HG02588 (cell line): ENCODE measurements around the gene ESRRG.

Experiments
- ATAC-seq: cut with Tn5 transposase; IDR thresholded peaks from one replicate; pipeline ENCODE4 v1.9.1; 2021; ENCODE audit warnings: mild to moderate bottlenecking, moderate library complexity; ENCODE audit not compliant: unreplicated experiment

The ESRRG gene

DNA sequence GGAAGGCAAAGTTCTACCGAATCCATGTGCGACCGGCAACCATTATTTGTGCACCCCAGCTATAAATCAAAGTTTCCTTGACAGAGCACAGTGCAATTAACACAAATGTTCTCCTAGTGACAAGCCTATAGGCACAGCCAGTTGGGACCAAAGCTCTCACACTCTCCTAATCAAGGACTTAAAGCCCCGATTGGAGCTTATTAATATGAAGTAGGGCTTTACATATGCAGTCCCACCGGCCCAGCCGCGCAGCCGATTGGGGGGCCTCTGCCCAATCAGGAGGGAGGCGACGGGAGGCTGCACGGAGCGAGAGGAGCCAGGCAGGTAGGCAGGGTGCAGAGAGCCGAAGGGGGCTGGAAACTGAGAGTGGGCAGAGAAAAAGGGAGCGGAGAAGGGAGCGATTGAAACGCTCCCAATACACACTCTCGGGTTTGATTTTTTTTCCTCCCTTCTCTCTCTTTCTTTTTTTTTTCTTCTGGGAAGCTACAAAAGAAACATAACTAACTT is at the start of gene ESRRG:
TSS of gene ESRRG (minus strand) at position 156 of the 507 bp plus-strand sequence. CDS start at position 26, 130 bp downstream.
- no peak for ATAC-seq

GRCh38 chr1:216771922-216772321 is 48.7 kb upstream of the ESRRG start:
- no peak for ATAC-seq

DNA sequence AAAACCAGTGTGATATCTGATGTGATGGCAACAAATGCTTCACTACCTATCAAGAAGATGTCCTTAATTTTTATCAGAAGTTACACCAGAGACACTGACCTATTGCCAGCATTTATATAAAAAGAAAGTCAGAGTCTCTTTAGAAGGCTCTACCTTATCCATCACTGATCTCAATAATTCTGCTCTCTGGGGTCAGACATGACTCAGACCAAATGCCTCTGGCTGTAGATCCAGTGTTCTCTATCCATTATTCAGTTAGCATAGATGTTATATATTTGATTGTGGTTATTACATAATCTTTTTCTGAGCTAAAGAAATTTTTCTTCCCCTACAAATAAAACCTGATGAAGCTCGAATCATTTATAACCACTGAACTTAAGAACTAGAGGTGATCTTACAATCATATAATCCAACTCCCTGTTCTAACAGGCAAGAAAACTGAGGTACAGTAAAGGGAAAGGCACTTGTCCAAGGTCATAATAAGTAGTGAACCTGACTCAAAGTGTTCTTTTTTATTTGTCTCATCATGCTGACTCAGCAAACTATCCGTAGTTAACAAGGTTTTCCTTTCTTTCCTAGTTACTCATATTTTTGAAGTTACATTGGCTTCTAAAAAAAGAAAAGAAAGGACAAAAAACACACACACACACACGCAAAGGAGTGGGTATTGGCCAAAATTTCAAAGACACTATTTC is 43.6 kb upstream of the ESRRG start:
- no peak for ATAC-seq

DNA sequence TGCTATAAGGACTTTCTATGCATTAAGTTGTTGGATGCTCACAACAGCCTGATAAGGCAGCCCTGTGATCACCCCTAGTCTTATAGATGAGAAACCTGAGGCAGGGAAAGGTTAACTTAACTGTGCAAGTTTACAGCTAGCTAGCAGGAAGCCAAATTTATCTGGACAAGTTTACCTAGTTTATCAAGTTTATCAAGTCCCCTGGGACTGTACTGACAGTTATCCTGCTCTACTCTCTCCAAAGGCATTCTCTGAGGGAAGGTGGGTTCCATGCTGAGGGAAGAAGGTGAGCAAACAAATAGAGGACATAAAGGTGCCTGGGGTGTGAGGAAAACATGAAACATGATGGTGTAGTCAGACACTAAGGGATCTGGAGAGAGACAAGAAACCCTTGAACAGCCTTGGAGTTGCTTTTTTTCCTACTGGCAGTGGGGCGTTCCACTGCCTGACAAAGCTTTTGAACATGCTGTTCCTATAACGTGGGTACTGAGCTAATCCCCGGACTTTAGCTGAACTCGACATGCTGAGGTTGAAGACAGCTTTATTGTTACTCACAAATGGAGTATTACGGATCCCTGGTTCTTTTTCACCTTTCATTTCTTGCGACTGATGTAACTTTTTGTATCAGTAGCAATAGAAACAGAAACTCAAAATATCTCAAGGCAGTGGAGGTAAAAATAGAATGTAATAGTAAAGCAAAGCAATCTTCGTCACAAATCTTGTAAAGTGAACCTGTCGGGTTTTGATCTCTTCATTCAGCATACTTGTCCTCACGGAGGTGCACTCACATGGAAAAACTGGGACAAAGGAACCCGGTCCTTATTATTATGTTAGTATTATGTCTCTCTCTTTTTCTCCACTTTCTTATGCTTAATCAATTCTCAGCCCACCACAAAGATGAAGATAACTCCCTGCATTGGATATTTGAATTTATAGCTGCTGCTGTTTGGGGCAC is 42.4 kb upstream of the ESRRG start:
- ATAC-seq, result no peak

DNA sequence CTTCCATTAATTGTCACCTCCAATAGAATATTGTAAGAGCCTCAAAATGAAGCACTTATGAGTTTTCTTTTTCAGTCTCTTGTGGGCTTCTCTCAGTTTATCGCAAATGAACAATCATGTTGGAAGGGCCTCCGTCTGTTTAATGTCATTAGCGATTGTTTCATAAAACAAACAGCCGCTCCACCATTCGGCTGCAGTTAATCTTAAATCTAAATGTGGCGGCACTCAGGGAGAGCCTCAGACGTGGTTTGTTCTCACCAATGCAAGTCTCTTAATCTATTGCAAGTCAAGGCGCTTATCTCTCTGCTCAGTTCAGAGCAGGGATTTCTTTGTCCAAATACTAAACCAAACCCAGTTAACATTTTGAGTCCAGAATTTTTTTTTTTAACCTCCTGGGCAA is 34.9 kb upstream of the ESRRG start:
- no peak for ATAC-seq

GRCh38 chr1:216757110-216757509 is 33.9 kb upstream of the ESRRG start:
- no peak for ATAC-seq

GRCh38 chr1:216750961-216751360 is 27.7 kb upstream of the ESRRG start:
- ATAC-seq, result no peak

GRCh38 chr1:216750031-216750627 is 26.9 kb upstream of the ESRRG start:
- ATAC-seq, result no peak

DNA sequence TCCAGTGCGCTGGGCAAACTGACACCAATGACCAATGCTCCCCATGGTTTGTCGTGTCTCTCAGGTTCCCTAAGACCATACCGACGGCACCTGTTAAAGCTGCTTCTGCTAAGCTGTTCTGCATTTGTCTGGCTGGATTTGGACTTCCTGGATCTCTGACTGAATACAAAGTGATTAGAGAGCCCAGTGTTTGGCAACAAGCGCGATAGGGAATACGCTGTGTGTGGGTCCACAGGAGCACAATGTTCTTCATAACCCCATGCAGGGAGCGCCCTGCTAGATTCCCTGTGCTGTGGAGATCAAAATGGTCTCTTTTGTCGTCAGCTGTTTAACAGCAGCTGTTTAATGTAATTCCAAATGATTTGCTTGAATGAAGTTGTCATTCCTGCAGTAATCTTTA is 26.0 kb upstream of the ESRRG start:
- no peak for ATAC-seq

GRCh38 chr1:216742625-216743024 is 19.4 kb upstream of the ESRRG start:
- no peak for ATAC-seq

DNA sequence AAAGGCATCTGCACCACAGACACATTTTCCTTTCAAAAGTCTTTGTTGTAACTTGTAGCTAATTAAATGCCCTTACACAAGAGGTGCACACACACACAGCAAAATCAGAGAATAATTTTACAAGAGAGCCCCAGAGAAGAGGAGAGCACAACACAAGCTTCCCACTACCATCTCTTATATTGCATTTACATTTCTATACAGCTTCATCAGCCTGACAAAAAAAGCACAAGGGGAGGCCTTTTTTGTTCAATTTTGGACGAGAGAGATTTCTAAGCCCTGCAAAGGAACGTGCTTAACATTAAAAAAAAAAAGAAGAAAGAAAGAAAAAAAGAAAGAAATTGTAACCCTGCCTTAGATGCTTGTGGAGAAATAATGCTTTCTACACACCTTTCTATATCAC is 17.1 kb upstream of the ESRRG start:
- ATAC-seq, result no peak

DNA sequence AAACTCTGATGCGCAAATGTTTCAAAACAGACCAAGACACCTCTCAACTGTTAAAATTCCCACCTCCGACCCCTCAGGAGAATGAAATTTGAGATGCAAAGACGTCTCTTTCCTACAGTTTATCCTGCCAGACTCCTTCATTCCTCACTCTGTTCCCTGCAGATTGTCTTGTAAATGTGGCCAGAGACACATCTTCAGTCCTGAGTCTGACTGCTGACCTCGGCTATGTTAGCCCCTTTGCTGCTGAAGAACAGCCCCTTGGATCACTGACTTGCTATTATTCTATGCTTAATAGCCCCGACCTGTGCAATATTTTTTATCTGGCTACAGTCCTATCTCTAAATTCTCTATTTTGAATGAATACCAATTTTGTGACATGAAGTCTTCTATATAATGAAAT is 16.6 kb upstream of the ESRRG start:
- ATAC-seq, result no peak

- no peak for ATAC-seq
Observed at GRCh38 chr1:216732121-216732520, 8.9 kb upstream of the ESRRG start.

- ATAC-seq, result no peak
Observed at GRCh38 chr1:216731562-216731961, 8.3 kb upstream of the ESRRG start.

DNA sequence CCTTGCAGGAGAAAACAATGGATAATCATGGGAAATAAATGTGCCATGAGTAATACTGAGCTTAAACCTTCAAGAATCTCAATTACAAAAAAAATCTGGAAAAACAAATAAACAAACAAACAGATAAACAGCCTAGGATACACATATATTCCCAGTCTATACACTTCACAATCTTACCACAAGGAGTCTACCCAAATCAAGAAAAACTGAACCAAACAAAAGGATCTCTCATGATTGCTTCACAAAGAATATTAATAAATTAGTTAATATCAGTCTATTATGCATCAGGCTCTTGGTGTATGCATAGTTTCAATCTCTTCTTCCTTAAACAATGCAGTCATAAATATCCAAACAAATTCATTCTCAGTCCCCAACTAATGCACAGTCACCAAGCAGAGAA is 3.2 kb upstream of the ESRRG start:
- ATAC-seq, result no peak

GRCh38 chr1:216722821-216723220 is 408 bp downstream of the ESRRG start:
- ATAC-seq, result no peak

DNA sequence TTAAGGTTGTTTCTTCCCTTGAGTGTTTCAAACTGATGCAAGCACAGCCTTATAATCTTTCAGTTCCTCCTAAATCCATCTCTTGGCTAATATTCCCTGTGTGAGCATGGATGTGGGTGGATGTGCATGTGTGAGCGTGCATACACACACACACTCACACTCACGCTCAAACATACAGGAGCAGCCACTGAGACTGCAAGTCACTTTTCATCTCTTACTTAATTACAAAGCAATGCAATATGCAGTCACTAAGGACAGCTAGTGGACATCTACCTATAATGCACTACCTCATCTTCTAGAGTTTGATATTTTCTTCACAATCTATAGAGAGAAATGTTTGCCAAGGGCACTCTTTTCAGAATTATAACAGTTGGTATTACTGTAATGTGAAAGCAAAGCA is 1.4 kb downstream of the ESRRG start:
- no peak for ATAC-seq

- ATAC-seq, result no peak
Observed at GRCh38 chr1:216721062-216721461, 2.2 kb downstream of the ESRRG start.

- ATAC-seq, result no peak
Observed at GRCh38 chr1:216711712-216712111, 11.5 kb downstream of the ESRRG start.

DNA sequence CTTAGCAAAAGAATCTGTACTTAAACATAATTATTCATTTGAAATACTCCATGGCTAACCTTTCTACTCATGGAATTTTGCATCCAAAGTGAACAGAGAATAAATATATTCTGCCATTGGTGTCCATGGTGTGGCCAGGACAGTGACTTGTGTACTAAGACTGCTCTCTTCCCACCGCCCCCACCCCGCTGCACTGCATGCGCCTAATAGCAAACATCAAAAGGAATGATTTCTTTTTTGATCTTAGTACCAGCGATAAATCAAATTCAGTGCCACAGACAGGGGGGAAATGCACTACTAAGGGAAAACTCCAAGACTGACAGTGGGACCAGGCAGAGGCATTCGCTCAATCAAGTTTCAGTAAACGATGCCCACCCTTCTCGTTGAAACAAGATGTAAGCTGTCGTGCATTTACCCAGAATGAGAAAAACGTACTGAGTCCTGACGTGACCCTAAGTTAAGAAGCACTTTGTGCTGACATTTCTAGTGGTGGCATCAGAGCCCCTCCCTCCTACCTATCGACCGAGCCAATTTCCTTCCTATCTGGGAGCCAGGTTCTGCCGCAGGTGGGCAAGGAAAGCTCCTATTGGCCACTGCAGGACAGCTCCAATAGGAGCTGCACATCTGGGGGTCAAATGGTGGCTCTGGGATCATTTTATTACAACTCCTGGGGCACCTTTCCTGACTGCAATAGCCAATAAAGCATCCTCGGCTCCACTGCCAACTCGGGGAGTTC is 12.5 kb downstream of the ESRRG start:
- no peak for ATAC-seq

DNA sequence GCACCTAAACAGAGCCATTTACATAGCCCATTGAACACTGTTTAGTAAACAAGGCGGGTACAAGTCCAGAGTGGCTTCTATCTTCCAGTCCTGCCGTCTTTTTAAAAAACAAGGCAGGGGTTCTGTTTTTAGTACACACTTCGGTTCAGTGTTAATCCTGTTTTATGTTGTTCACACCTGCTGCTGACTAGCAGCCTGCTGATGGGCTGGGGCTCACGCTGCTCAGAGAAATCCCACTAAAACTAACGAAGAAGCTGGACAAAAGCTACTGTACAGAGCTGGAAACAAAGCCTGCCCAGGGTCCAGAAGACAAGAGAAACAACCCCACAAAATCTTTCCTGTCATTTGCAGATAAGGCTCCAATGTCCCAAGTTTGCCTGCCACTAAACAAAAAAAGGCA is 13.2 kb downstream of the ESRRG start:
- no peak for ATAC-seq
